ENCODE data around the gene NSL1. TPM values are rescaled to one million over a fixed set of nuclear protein-coding genes. Genes with fewer than 3 reads are reported as not detected.

The NSL1 gene
- total and polyA plus RNA-seq, 2 experiments from 2014 or later: 30.7 to 32.0 TPM

GRCh38 chr1:212754193-212754592 is 37.4 kb downstream of the NSL1 start:
- WGBS, 2 experiments (ENCODE audit: low coverage in 1 of 2, low lambda C conversion rate in 2 of 2, missing lambda C conversion rate in 2 of 2): 82 to 86% methylated on average over 8 of the region's 8 CpGs
- H3K4me1 ChIP-seq (ENCODE audit: insufficient read depth): peaks cover 12% of the 10 kb centered on the region
- no peaks in the 10 kb centered on the region for H3K9me2 ChIP-seq (ENCODE audit: insufficient read depth)
- no peak overlapping the region for H3K4me3 ChIP-seq
- no peaks in the 10 kb centered on the region for H3K79me2 ChIP-seq (ENCODE audit: insufficient read depth)
- TF ChIP-seq EZH2phosphoT487 (IDR thresholded peaks at IDR 0.05; ENCODE audit: insufficient read depth, low read depth): no peak
- TF ChIP-seq EZH2 (IDR thresholded peaks at IDR 0.05; ENCODE audit: insufficient read depth, poor library complexity, severe bottlenecking): no peak
- H3K4me2 ChIP-seq (ENCODE audit: unreplicated experiment): no peak overlapping the region
- no peak for DNase-seq
- H4K20me1 ChIP-seq (ENCODE audit: insufficient read depth): no peaks in the 10 kb centered on the region
- in situ Hi-C loops (cut with MboI): no loop called here
- no peak overlapping the region for H3K9ac ChIP-seq
- no peak overlapping the region for H3K27ac ChIP-seq
- no peaks in the 10 kb centered on the region for H3K9me3 ChIP-seq (ENCODE audit: low read depth)
- no peak overlapping the region for H2AFZ ChIP-seq
- no peaks in the 10 kb centered on the region for H3K27me3 ChIP-seq (replicated peaks; ENCODE audit: insufficient read depth)
- no peaks in the 10 kb centered on the region for H3K36me3 ChIP-seq (ENCODE audit: low read depth)
- peaks cover 14% of the 10 kb centered on the region for H3F3A ChIP-seq (ENCODE audit: insufficient read depth)

DNA sequence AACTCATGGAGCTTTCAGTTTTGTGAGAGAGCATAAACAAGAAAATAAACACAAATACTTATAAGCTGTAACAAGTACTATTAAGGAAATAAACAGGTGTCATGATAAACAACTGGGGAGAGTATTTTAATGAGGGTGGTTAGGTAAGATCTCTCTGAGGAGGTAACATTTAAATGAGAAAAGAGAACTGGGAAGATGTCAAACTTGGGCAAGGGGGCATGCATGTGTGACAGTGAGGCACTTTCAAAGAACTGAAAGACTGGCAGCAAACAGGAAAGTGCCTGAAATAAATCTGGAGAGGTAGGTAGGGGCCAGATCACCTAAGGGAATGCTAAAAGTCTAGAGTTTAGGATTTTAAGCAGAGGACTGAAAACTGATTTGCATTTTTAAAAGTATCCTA is 37.8 kb downstream of the NSL1 start:
- Histone ChIP-seq H3K36me3 (ENCODE audit: low read depth) (no peaks in the 10 kb centered on the region), H4K20me1 (ENCODE audit: insufficient read depth) (no peaks in the 10 kb centered on the region), H3F3A (ENCODE audit: insufficient read depth) (peaks cover 14% of the 10 kb centered on the region), H3K27ac (0 out of 2 replicates have a peak overlapping the region, but pooled peaks have one; percentile 46), H3K9ac (no peak overlapping the region), H2AFZ (no peak overlapping the region), H3K9me3 (ENCODE audit: low read depth) (no peaks in the 10 kb centered on the region), H3K79me2 (ENCODE audit: insufficient read depth) (no peaks in the 10 kb centered on the region), H3K9me2 (ENCODE audit: insufficient read depth) (no peaks in the 10 kb centered on the region), H3K27me3 (replicated peaks; ENCODE audit: insufficient read depth) (no peaks in the 10 kb centered on the region), H3K4me3 (no peak overlapping the region), H3K4me1 (ENCODE audit: insufficient read depth) (peaks cover 12% of the 10 kb centered on the region), H3K4me2 (ENCODE audit: unreplicated experiment) (peak overlapping the region; percentile 82)
- in situ Hi-C loops (cut with MboI): no loop called here
- DNase-seq: no peak
- no peak for TF ChIP-seq EZH2phosphoT487 (IDR thresholded peaks at IDR 0.05; ENCODE audit: insufficient read depth, low read depth)

GRCh38 chr1:212752934-212753497 is 38.6 kb downstream of the NSL1 start:
- in situ Hi-C loops (cut with MboI): no loop called here
- H3K27ac ChIP-seq: peak overlapping the region; percentile 46

GRCh38 chr1:212752252-212752933 is 39.2 kb downstream of the NSL1 start:
- Histone ChIP-seq H3K4me3 (peak overlapping the region; percentile 68), H2AFZ (peak overlapping the region; percentile 21; the same call in 1 of the 2 replicates), H3K36me3 (ENCODE audit: low read depth) (no peaks in the 10 kb centered on the region), H3K27ac (peak overlapping the region; percentile 46), H3K27me3 (replicated peaks; ENCODE audit: insufficient read depth) (no peaks in the 10 kb centered on the region), H3K9ac (peak overlapping the region; percentile 50), H4K20me1 (ENCODE audit: insufficient read depth) (no peaks in the 10 kb centered on the region), H3K9me3 (ENCODE audit: low read depth) (no peaks in the 10 kb centered on the region), H3K9me2 (ENCODE audit: insufficient read depth) (no peaks in the 10 kb centered on the region), H3K4me2 (ENCODE audit: unreplicated experiment) (peak overlapping the region; percentile 82), H3K4me1 (ENCODE audit: insufficient read depth) (peaks cover 12% of the 10 kb centered on the region), H3F3A (ENCODE audit: insufficient read depth) (peaks cover 14% of the 10 kb centered on the region), H3K79me2 (ENCODE audit: insufficient read depth) (no peaks in the 10 kb centered on the region)
- WGBS, 2 experiments (ENCODE audit: low coverage in 1 of 2, low lambda C conversion rate in 2 of 2, missing lambda C conversion rate in 2 of 2): 55 to 64% methylated on average over 3 of the region's 3 CpGs
- peak; percentile 69 for DNase-seq
- in situ Hi-C loops (cut with MboI): no loop called here
- TF ChIP-seq EZH2phosphoT487 (IDR thresholded peaks at IDR 0.05; ENCODE audit: insufficient read depth, low read depth) (no peak), EZH2 (IDR thresholded peaks at IDR 0.05; ENCODE audit: insufficient read depth, poor library complexity, severe bottlenecking) (no peak)

More at GRCh38 chr1:212752934-212753497, 38.6 kb downstream of the NSL1 start:
- H3K27me3 ChIP-seq (replicated peaks; ENCODE audit: insufficient read depth): no peaks in the 10 kb centered on the region
- H3K9me3 ChIP-seq (ENCODE audit: low read depth): no peaks in the 10 kb centered on the region
- H3K9ac ChIP-seq: peak overlapping the region; percentile 50
- TF ChIP-seq EZH2 (IDR thresholded peaks at IDR 0.05; ENCODE audit: insufficient read depth, poor library complexity, severe bottlenecking): no peak
- TF ChIP-seq EZH2phosphoT487 (IDR thresholded peaks at IDR 0.05; ENCODE audit: insufficient read depth, low read depth): no peak
- 17 to 18% methylated on average over 3 of the region's 3 CpGs for WGBS, 2 experiments (ENCODE audit: low coverage in 1 of 2, low lambda C conversion rate in 2 of 2, missing lambda C conversion rate in 2 of 2)
- H2AFZ ChIP-seq: peak overlapping the region; percentile 21; the same call in 1 of the 2 replicates
- peak overlapping the region; percentile 82 for H3K4me2 ChIP-seq (ENCODE audit: unreplicated experiment)
- no peaks in the 10 kb centered on the region for H4K20me1 ChIP-seq (ENCODE audit: insufficient read depth)
- no peaks in the 10 kb centered on the region for H3K36me3 ChIP-seq (ENCODE audit: low read depth)
- H3K4me1 ChIP-seq (ENCODE audit: insufficient read depth): peaks cover 12% of the 10 kb centered on the region
- peak; percentile 67 for DNase-seq
- no peaks in the 10 kb centered on the region for H3K79me2 ChIP-seq (ENCODE audit: insufficient read depth)
- H3K4me3 ChIP-seq: peak overlapping the region; percentile 68
- H3F3A ChIP-seq (ENCODE audit: insufficient read depth): peaks cover 14% of the 10 kb centered on the region
- no peaks in the 10 kb centered on the region for H3K9me2 ChIP-seq (ENCODE audit: insufficient read depth)

Measured in GM23248 (cell line).